ENCODE measurements around the gene ISYNA1. TPM values are rescaled to one million over a fixed set of nuclear protein-coding genes. Genes with fewer than 3 reads are reported as not detected.

Gene ISYNA1
- total RNA-seq, 1 donor from 2014 or later: 153 TPM

- TF ChIP-seq EZH2 (IDR thresholded peaks at IDR 0.05; ENCODE audit: insufficient read depth, low read length): no peak
- no peak for TF ChIP-seq CTCF (IDR thresholded peaks at IDR 0.05; ENCODE audit: insufficient read depth, low read depth, low read length)
- Histone ChIP-seq H2AFZ (ENCODE audit: low read depth, low read length) (no peak overlapping the region), H3K4me1 (ENCODE audit: insufficient read depth, low read length) (no peaks in the 10 kb centered on the region), H3K27ac (ENCODE audit: low read depth, low read length) (no peak overlapping the region), H3K4me3 (ENCODE audit: insufficient read depth, low read depth, low read length) (no peak overlapping the region), H3K9ac (ENCODE audit: low read length) (no peak overlapping the region), H3K27me3 (ENCODE audit: insufficient read depth, low read length) (no peaks in the 10 kb centered on the region), H3K79me2 (ENCODE audit: insufficient read depth, low read length) (peaks cover 58% of the 10 kb centered on the region), H3K36me3 (ENCODE audit: insufficient read depth, low read length) (peaks cover 3% of the 10 kb centered on the region), H3K4me2 (ENCODE audit: low read length) (no peak overlapping the region), H3K9me3 (ENCODE audit: insufficient read depth, low read depth, low read length) (no peaks in the 10 kb centered on the region), H4K20me1 (ENCODE audit: insufficient read depth, low read length) (peaks cover 97% of the 10 kb centered on the region)
- Mint-ChIP-seq H3K4me1 (ENCODE audit: low read depth, unreplicated experiment) (peaks cover 6% of the 10 kb centered on the region), H3K36me3 (ENCODE audit: low read depth, unreplicated experiment) (peaks cover 2% of the 10 kb centered on the region), H3K9me3 (ENCODE audit: unreplicated experiment) (no peaks in the 10 kb centered on the region), H3K27me3 (ENCODE audit: low read depth, unreplicated experiment) (no peaks in the 10 kb centered on the region), H3K4me3 (ENCODE audit: unreplicated experiment) (peak overlapping the region; percentile 50), H3K27ac (ENCODE audit: unreplicated experiment) (no peak overlapping the region)
- FAIRE-seq (no peak), DNase-seq (ENCODE audit: low read depth) (no peak)
Observed at GRCh38 chr19:18473003-18473705, 35.2 kb upstream of the ISYNA1 start.

GRCh38 chr19:18470787-18471186 lies 32.9 kb upstream of the ISYNA1 start:
- Histone ChIP-seq H2AFZ (ENCODE audit: low read depth, low read length) (no peak overlapping the region), H3K27ac (ENCODE audit: low read depth, low read length) (no peak overlapping the region), H3K9me3 (ENCODE audit: insufficient read depth, low read depth, low read length) (no peaks in the 10 kb centered on the region), H3K79me2 (ENCODE audit: insufficient read depth, low read length) (peaks cover 52% of the 10 kb centered on the region), H4K20me1 (ENCODE audit: insufficient read depth, low read length) (peaks cover 97% of the 10 kb centered on the region), H3K9ac (ENCODE audit: low read length) (no peak overlapping the region), H3K4me3 (ENCODE audit: insufficient read depth, low read depth, low read length) (no peak overlapping the region), H3K27me3 (ENCODE audit: insufficient read depth, low read length) (no peaks in the 10 kb centered on the region), H3K36me3 (ENCODE audit: insufficient read depth, low read length) (peaks cover 3% of the 10 kb centered on the region), H3K4me1 (ENCODE audit: insufficient read depth, low read length) (peaks cover 6% of the 10 kb centered on the region), H3K4me2 (ENCODE audit: low read length) (no peak overlapping the region)
- DNase-seq (ENCODE audit: low read depth) (no peak), FAIRE-seq (no peak)
- no peaks in the 10 kb centered on the region for H3K9me3 Mint-ChIP-seq (ENCODE audit: unreplicated experiment)
- no peak for TF ChIP-seq CTCF (IDR thresholded peaks at IDR 0.05; ENCODE audit: insufficient read depth, low read depth, low read length)
- TF ChIP-seq EZH2 (IDR thresholded peaks at IDR 0.05; ENCODE audit: insufficient read depth, low read length): no peak
- H3K4me1 Mint-ChIP-seq (ENCODE audit: low read depth, unreplicated experiment): peaks cover 13% of the 10 kb centered on the region
- H3K4me3 Mint-ChIP-seq (ENCODE audit: unreplicated experiment): no peak overlapping the region
- H3K27me3 Mint-ChIP-seq (ENCODE audit: low read depth, unreplicated experiment): no peaks in the 10 kb centered on the region
- peaks cover 2% of the 10 kb centered on the region for H3K36me3 Mint-ChIP-seq (ENCODE audit: low read depth, unreplicated experiment)
- no peak overlapping the region for H3K27ac Mint-ChIP-seq (ENCODE audit: unreplicated experiment)

All from astrocyte (in vitro differentiated cells and primary cell).